MCF 10A (cell line): ENCODE data around the gene MEF2B. TPM values are rescaled to one million over a fixed set of nuclear protein-coding genes. Genes with fewer than 3 reads are reported as not detected.
"Not testable (repeated sequence)": the region's sequence is repeated elsewhere in the genome, so short reads cannot be mapped to it uniquely, and the experiment has no call there.

Experiments
- BruUV-seq: library from RNA; stranded (reverse); fragments of 400-500 nt; replicated peaks from 2 replicates; lab custom pipeline; 2021; lab: Mats Ljungman, UMichigan
- CTCF ChIA-PET: fragments of 300-600 bp; sonication (Branson Sonifier 250); formaldehyde crosslinking; extraction: SDS; loops from one replicate; lab custom pipeline; 2021; ENCODE audit warnings: antibody characterized with exemption, inconsistent platforms; lab: Yijun Ruan, JAX
- POLR2A ChIA-PET: fragments of 300-600, 350-650 bp; sonication (Branson Sonifier 250); formaldehyde crosslinking; extraction: SDS; loops from one replicate; lab custom pipeline; 2020; ENCODE audit warnings: antibody characterized with exemption, inconsistent platforms; lab: Yijun Ruan, JAX
- DNase-seq: peaks from one replicate; pipeline ENCODE4 v3.0.0-alpha.2; 2018; ENCODE audit not compliant: unreplicated experiment
- H3K27ac Mint-ChIP-seq: one replicate; pipeline ENCODE4 v1.8.0; 2022; ENCODE audit warnings: mild to moderate bottlenecking, low read depth, mixed read lengths; ENCODE audit not compliant: unreplicated experiment
- H3K27me3 Mint-ChIP-seq: one replicate; pipeline ENCODE4 v1.8.0; 2022; ENCODE audit warnings: mixed read lengths; ENCODE audit not compliant: insufficient read depth, unreplicated experiment
- H3K36me3 Mint-ChIP-seq: one replicate; pipeline ENCODE4 v1.8.0; 2022; ENCODE audit warnings: mild to moderate bottlenecking, moderate library complexity, mixed read lengths; ENCODE audit not compliant: insufficient read depth, unreplicated experiment
- H3K4me1 Mint-ChIP-seq: one replicate; pipeline ENCODE4 v1.8.0; 2022; ENCODE audit warnings: mixed read lengths; ENCODE audit not compliant: insufficient read depth, unreplicated experiment
- H3K4me3 Mint-ChIP-seq: one replicate; pipeline ENCODE4 v1.8.0; 2022; ENCODE audit warnings: mild to moderate bottlenecking, moderate library complexity, mixed read lengths; ENCODE audit not compliant: unreplicated experiment
- H3K9me3 Mint-ChIP-seq: one replicate; pipeline ENCODE4 v1.8.0; 2022; ENCODE audit warnings: mixed read lengths; ENCODE audit not compliant: unreplicated experiment
- CTCF ChIP-seq: fragments of 200-600 bp; IDR thresholded peaks from one replicate; pipeline ENCODE4 v1.8.0; 2022; ENCODE audit warnings: antibody characterized with exemption, mild to moderate bottlenecking; ENCODE audit not compliant: unreplicated experiment
- intact Hi-C: fragments of 100-400 bp; cut with micrococcal nuclease; formaldehyde crosslinking; loops from 2 replicates; pipeline ENCODE4 v1.14.1; 2022
- total RNA-seq: library from RNA; stranded (reverse); gene quantifications from 2 replicates; pipeline ENCODE4 v1.2.3, GENCODE V29; 2022

Gene MEF2B
- total RNA-seq, 1 experiment from 2014 or later = 1.4 TPM

GRCh38 chr19:19107654-19108053 lies 62.4 kb downstream of the MEF2B start:
- peaks cover 6% of the 10 kb centered on the region for H3K36me3 Mint-ChIP-seq
- no peak for TF ChIP-seq CTCF
- H3K27me3 Mint-ChIP-seq = no peaks in the 10 kb centered on the region
- H3K9me3 Mint-ChIP-seq = no peaks in the 10 kb centered on the region
- intact Hi-C loops = no loop called here
- ChIA-PET CTCF (no interaction called here), POLR2A (no interaction called here)
- H3K27ac Mint-ChIP-seq = no peak overlapping the region
- DNase-seq = no peak
- BruUV-seq = no TSS peak
- H3K4me1 Mint-ChIP-seq = no peaks in the 10 kb centered on the region
- no peak overlapping the region for H3K4me3 Mint-ChIP-seq

GRCh38 chr19:19106938-19107337 lies 63.1 kb downstream of the MEF2B start:
- DNase-seq = not testable (repeated sequence)

GRCh38 chr19:19106056-19106551 lies 64.0 kb downstream of the MEF2B start:
- Mint-ChIP-seq H3K36me3 (peaks cover 6% of the 10 kb centered on the region), H3K27me3 (no peaks in the 10 kb centered on the region), H3K4me1 (no peaks in the 10 kb centered on the region), H3K9me3 (no peaks in the 10 kb centered on the region), H3K27ac (no peak overlapping the region), H3K4me3 (no peak overlapping the region)
- ChIA-PET POLR2A (no interaction called here), CTCF (no interaction called here)
- TF ChIP-seq CTCF = no peak
- intact Hi-C loops = no loop called here
- no TSS peak for BruUV-seq
- DNase-seq = no peak

More at GRCh38 chr19:19106938-19107337, 63.1 kb downstream of the MEF2B start:
- H3K9me3 Mint-ChIP-seq, H3K27ac Mint-ChIP-seq, CTCF ChIA-PET, H3K27me3 Mint-ChIP-seq, H3K36me3 Mint-ChIP-seq, BruUV-seq, intact Hi-C loops, H3K4me3 Mint-ChIP-seq, H3K4me1 Mint-ChIP-seq, POLR2A ChIA-PET: not testable (repeated sequence)

- H3K9me3 Mint-ChIP-seq = no peaks in the 10 kb centered on the region
- TF ChIP-seq CTCF = no peak
- H3K27ac Mint-ChIP-seq = no peak overlapping the region
- no TSS peak for BruUV-seq
- CTCF ChIA-PET = no interaction called here
- intact Hi-C loops = no loop called here
- H3K4me1 Mint-ChIP-seq = no peaks in the 10 kb centered on the region
- POLR2A ChIA-PET = no interaction called here
- peaks cover 6% of the 10 kb centered on the region for H3K36me3 Mint-ChIP-seq
- no peak overlapping the region for H3K4me3 Mint-ChIP-seq
- no peak for DNase-seq
- no peaks in the 10 kb centered on the region for H3K27me3 Mint-ChIP-seq
These were observed 64.6 kb downstream of the MEF2B start for GRCh38 chr19:19105365-19106055.
